ENCODE measurements around the gene SPP2. TPM values are rescaled to one million over a fixed set of nuclear protein-coding genes. Genes with fewer than 3 reads are reported as not detected.

Gene SPP2
- total RNA-seq, 1 experiment from 2014 or later, result not detected

DNA sequence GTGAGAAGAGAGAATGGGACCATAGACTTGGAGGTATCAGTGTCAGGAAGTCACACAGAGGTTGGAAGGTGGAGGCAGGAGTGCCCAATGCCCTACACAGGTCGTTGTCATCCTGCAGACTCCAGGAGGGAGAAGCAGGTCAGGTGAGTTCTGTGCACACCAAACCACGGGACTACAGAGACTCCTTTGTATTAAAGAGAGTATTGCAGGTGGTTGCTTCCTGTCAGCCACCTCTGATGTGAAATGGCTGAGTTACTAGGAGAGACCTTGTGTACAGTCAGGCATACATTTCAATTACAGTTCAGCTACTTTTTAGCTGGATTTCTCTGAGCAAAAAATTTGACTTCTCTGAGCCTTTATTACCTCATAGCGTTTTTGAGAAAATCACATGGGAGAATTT lies 51.6 kb downstream of the SPP2 start:
- Mint-ChIP-seq H3K27me3 (ENCODE audit: low read depth) (no peaks in the 10 kb centered on the region; the same call in 1 of the 2 replicates), H3K9me3 (peaks cover 8% of the 10 kb centered on the region), H3K4me1 (no peaks in the 10 kb centered on the region), H3K36me3 (no peaks in the 10 kb centered on the region), H3K27ac (no peak overlapping the region), H3K4me3 (no peak overlapping the region)
- ChIA-PET POLR2A (no interaction called here), CTCF (interaction anchor here (1.3 kb wide), 1 partner anchor 10 kb away, joined by 4 read pairs; no protein-coding TSS in a partner anchor)
- no peak for DNase-seq (ENCODE audit: low spot score)
- TF ChIP-seq ZNF121 (CRISPR knock-in tag; IDR thresholded peaks at IDR 0.05), result no peak
- TF ChIP-seq TCF7 (CRISPR knock-in tag; IDR thresholded peaks at IDR 0.05; ENCODE audit: low read depth), result no peak
- TF ChIP-seq, protein P1, sequence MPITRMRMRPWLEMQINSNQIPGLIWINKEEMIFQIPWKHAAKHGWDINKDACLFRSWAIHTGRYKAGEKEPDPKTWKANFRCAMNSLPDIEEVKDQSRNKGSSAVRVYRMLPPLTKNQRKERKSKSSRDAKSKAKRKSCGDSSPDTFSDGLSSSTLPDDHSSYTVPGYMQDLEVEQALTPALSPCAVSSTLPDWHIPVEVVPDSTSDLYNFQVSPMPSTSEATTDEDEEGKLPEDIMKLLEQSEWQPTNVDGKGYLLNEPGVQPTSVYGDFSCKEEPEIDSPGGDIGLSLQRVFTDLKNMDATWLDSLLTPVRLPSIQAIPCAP (CRISPR knock-in tag; IDR thresholded peaks at IDR 0.05), result no peak
- TF ChIP-seq, protein P2, sequence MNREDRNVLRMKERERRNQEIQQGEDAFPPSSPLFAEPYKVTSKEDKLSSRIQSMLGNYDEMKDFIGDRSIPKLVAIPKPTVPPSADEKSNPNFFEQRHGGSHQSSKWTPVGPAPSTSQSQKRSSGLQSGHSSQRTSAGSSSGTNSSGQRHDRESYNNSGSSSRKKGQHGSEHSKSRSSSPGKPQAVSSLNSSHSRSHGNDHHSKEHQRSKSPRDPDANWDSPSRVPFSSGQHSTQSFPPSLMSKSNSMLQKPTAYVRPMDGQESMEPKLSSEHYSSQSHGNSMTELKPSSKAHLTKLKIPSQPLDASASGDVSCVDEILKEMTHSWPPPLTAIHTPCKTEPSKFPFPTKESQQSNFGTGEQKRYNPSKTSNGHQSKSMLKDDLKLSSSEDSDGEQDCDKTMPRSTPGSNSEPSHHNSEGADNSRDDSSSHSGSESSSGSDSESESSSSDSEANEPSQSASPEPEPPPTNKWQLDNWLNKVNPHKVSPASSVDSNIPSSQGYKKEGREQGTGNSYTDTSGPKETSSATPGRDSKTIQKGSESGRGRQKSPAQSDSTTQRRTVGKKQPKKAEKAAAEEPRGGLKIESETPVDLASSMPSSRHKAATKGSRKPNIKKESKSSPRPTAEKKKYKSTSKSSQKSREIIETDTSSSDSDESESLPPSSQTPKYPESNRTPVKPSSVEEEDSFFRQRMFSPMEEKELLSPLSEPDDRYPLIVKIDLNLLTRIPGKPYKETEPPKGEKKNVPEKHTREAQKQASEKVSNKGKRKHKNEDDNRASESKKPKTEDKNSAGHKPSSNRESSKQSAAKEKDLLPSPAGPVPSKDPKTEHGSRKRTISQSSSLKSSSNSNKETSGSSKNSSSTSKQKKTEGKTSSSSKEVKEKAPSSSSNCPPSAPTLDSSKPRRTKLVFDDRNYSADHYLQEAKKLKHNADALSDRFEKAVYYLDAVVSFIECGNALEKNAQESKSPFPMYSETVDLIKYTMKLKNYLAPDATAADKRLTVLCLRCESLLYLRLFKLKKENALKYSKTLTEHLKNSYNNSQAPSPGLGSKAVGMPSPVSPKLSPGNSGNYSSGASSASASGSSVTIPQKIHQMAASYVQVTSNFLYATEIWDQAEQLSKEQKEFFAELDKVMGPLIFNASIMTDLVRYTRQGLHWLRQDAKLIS (CRISPR knock-in tag; IDR thresholded peaks at IDR 0.05; ENCODE audit: borderline replicate concordance), result no peak
- TF ChIP-seq IRF2 (CRISPR knock-in tag; IDR thresholded peaks at IDR 0.05; ENCODE audit: borderline replicate concordance, low read depth), result no peak
- no peak for TF ChIP-seq ESRRA (CRISPR knock-in tag; IDR thresholded peaks at IDR 0.05; ENCODE audit: borderline replicate concordance)
- TF ChIP-seq FOXK1 (CRISPR knock-in tag; IDR thresholded peaks at IDR 0.05), result no peak
- TF ChIP-seq, protein P3, sequence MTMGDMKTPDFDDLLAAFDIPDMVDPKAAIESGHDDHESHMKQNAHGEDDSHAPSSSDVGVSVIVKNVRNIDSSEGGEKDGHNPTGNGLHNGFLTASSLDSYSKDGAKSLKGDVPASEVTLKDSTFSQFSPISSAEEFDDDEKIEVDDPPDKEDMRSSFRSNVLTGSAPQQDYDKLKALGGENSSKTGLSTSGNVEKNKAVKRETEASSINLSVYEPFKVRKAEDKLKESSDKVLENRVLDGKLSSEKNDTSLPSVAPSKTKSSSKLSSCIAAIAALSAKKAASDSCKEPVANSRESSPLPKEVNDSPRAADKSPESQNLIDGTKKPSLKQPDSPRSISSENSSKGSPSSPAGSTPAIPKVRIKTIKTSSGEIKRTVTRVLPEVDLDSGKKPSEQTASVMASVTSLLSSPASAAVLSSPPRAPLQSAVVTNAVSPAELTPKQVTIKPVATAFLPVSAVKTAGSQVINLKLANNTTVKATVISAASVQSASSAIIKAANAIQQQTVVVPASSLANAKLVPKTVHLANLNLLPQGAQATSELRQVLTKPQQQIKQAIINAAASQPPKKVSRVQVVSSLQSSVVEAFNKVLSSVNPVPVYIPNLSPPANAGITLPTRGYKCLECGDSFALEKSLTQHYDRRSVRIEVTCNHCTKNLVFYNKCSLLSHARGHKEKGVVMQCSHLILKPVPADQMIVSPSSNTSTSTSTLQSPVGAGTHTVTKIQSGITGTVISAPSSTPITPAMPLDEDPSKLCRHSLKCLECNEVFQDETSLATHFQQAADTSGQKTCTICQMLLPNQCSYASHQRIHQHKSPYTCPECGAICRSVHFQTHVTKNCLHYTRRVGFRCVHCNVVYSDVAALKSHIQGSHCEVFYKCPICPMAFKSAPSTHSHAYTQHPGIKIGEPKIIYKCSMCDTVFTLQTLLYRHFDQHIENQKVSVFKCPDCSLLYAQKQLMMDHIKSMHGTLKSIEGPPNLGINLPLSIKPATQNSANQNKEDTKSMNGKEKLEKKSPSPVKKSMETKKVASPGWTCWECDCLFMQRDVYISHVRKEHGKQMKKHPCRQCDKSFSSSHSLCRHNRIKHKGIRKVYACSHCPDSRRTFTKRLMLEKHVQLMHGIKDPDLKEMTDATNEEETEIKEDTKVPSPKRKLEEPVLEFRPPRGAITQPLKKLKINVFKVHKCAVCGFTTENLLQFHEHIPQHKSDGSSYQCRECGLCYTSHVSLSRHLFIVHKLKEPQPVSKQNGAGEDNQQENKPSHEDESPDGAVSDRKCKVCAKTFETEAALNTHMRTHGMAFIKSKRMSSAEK (CRISPR knock-in tag; IDR thresholded peaks at IDR 0.05; ENCODE audit: borderline replicate concordance), result no peak
- no peak for TF ChIP-seq ZNF263 (CRISPR knock-in tag; IDR thresholded peaks at IDR 0.05; ENCODE audit: low read depth)
- no peak for TF ChIP-seq EMX1 (CRISPR knock-in tag; IDR thresholded peaks at IDR 0.05)
- no peak for TF ChIP-seq HMGA2 (CRISPR knock-in tag; IDR thresholded peaks at IDR 0.05)
- TF ChIP-seq, protein P4, sequence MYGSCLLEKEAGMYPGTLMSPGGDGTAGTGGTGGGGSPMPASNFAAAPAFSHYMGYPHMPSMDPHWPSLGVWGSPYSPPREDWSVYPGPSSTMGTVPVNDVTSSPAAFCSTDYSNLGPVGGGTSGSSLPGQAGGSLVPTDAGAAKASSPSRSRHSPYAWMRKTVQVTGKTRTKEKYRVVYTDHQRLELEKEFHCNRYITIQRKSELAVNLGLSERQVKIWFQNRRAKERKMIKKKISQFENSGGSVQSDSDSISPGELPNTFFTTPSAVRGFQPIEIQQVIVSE (CRISPR knock-in tag; IDR thresholded peaks at IDR 0.05; ENCODE audit: borderline replicate concordance), result no peak
- peak; percentile 50; the same call in 1 of the 2 replicates for ATAC-seq

DNA sequence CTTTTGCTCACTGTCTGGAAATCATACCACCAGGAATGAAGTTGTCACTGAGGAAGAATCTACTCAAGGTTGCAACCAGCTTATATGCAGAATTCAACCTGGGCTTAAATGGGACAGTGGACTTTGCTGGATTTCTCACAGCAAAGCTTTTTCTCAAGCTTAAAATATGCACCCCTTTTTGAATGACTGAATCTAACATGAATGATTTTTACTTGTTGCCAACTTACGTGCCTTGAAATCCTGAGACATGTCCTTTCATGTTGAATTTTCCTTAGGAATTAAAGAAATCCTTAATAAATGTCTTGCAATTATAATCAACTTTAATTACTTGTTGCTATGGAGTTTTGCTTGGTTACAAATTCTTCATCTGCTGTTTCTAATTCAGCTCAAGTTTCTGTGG lies 57.4 kb downstream of the SPP2 start:
- ATAC-seq (no peak), DNase-seq (ENCODE audit: low spot score) (no peak)
- no peak overlapping the region for H3K27ac Mint-ChIP-seq
- peaks cover 18% of the 10 kb centered on the region for H3K9me3 Mint-ChIP-seq
- H3K4me1 Mint-ChIP-seq, result no peaks in the 10 kb centered on the region
- peaks cover 2% of the 10 kb centered on the region for H3K27me3 Mint-ChIP-seq (ENCODE audit: low read depth)
- H3K4me3 Mint-ChIP-seq, result no peak overlapping the region
- CTCF ChIA-PET, result no interaction called here
- TF ChIP-seq ZNF232 (CRISPR knock-in tag; IDR thresholded peaks at IDR 0.05), result no peak
- no peak for TF ChIP-seq GABPB1 (CRISPR knock-in tag; IDR thresholded peaks at IDR 0.05)
- TF ChIP-seq, protein P2 (CRISPR knock-in tag; IDR thresholded peaks at IDR 0.05; ENCODE audit: borderline replicate concordance), result no peak
- no peak for TF ChIP-seq RORB (CRISPR knock-in tag; IDR thresholded peaks at IDR 0.05)
- TF ChIP-seq, protein P5, sequence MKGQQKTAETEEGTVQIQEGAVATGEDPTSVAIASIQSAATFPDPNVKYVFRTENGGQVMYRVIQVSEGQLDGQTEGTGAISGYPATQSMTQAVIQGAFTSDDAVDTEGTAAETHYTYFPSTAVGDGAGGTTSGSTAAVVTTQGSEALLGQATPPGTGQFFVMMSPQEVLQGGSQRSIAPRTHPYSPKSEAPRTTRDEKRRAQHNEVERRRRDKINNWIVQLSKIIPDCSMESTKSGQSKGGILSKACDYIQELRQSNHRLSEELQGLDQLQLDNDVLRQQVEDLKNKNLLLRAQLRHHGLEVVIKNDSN (CRISPR knock-in tag; IDR thresholded peaks at IDR 0.05), result no peak
- TF ChIP-seq ZNF396 (CRISPR knock-in tag; IDR thresholded peaks at IDR 0.05; ENCODE audit: borderline replicate concordance), result no peak
- POLR2A ChIA-PET, result no interaction called here
- H3K36me3 Mint-ChIP-seq, result no peaks in the 10 kb centered on the region

Data from WTC11 (cell line).